Panc1 (cell line): ENCODE data around the gene TCF3. TPM values are rescaled to one million over a fixed set of nuclear protein-coding genes. Genes with fewer than 3 reads are reported as not detected.

Experiments used
- ATAC-seq: fragments of 200-7000 bp; cut with Tn5 transposase; 2 replicates; pipeline ENCODE4 v1.9.1; 2020; ENCODE audit warnings: mild to moderate bottlenecking, moderate library complexity
- BruUV-seq: library from RNA; stranded (reverse); fragments of 400-500 nt; replicated peaks from 2 replicates; lab custom pipeline; 2021; lab: Mats Ljungman, UMichigan
- CTCF ChIA-PET: fragments of 300-600 bp; sonication (Branson Sonifier 250); formaldehyde crosslinking; loops from one replicate; lab custom pipeline; 2022; ENCODE audit warnings: antibody characterized with exemption; lab: Charles Lee
- POLR2A ChIA-PET: fragments of 300-600 bp; sonication (Branson Sonifier 250); formaldehyde crosslinking; loops from one replicate; lab custom pipeline; 2022; ENCODE audit warnings: antibody characterized with exemption; lab: Charles Lee
- DNase-seq: peaks from one replicate; pipeline ENCODE4 v3.0.0-alpha.2; 2010; ENCODE audit warnings: low read depth, low spot score
- H3K27ac ChIP-seq: 2 replicates; pipeline ENCODE4 v1.5.1; 2011; ENCODE audit warnings: mild to moderate bottlenecking, low read length, inconsistent platforms
- H3K27me3 ChIP-seq: fragments of 200-500 bp; sonication (Bioruptor generic); 2 replicates; pipeline ENCODE4 v1.6.0; 2014; ENCODE audit warnings: low read length, inconsistent platforms; ENCODE audit not compliant: control insufficient read depth, insufficient read depth
- H3K36me3 ChIP-seq: fragments of 200-500 bp; sonication (Bioruptor generic); 2 replicates; pipeline ENCODE4 v1.5.1; 2014; ENCODE audit warnings: inconsistent platforms, mild to moderate bottlenecking, low read length, moderate library complexity; ENCODE audit not compliant: control insufficient read depth, insufficient read depth
- H3K4me1 ChIP-seq: 2 replicates; pipeline ENCODE4 v1.5.1; 2011; ENCODE audit warnings: inconsistent platforms, mild to moderate bottlenecking, low read length, moderate library complexity; ENCODE audit not compliant: control insufficient read depth, insufficient read depth
- H3K4me3 ChIP-seq, 2 experiments: 2 replicates each; pipeline ENCODE4 v1.5.1; 2011 to 2012; ENCODE audit warnings: low read depth in 2 of 2, low read length in 2 of 2, mild to moderate bottlenecking in 2 of 2, inconsistent platforms in 1 of 2, moderate library complexity in 1 of 2
- H3K9me3 ChIP-seq: fragments of 200-500 bp; sonication (Bioruptor generic); 2 replicates; pipeline ENCODE4 v1.5.1; 2014; ENCODE audit warnings: low read depth, mild to moderate bottlenecking, inconsistent platforms, low read length, moderate library complexity; ENCODE audit not compliant: control insufficient read depth, insufficient read depth
- POLR2AphosphoS5 ChIP-seq: IDR thresholded peaks from 2 replicates; pipeline ENCODE4 v1.6.1; 2012; ENCODE audit warnings: mild to moderate bottlenecking, low read depth, low read length, moderate library complexity
- SIN3A ChIP-seq: IDR thresholded peaks from 2 replicates; pipeline ENCODE4 v1.6.1; 2012; ENCODE audit warnings: low read depth, mild to moderate bottlenecking, low read length, moderate library complexity, borderline replicate concordance; ENCODE audit not compliant: insufficient read depth
- TCF7L2 ChIP-seq: IDR thresholded peaks from 2 replicates; pipeline ENCODE4 v1.6.1; 2011; ENCODE audit warnings: mild to moderate bottlenecking, low read depth, low read length, inconsistent platforms
- in situ Hi-C: cut with HindIII; loops from 2 replicates; pipeline ENCODE4 v1.10.0; 2016; ENCODE audit warnings: low sequenced_read_pairs, low pct_unique_long_range_greater_than_20kb
- intact Hi-C: fragments of 100-400 bp; cut with micrococcal nuclease; formaldehyde crosslinking; loops from one replicate; pipeline ENCODE4 v1.10.0; 2022; ENCODE audit not compliant: unreplicated experiment
- total RNA-seq: library from RNA; stranded (reverse); gene quantifications from one replicate; pipeline ENCODE4 v1.2.1, GENCODE V29; 2021; ENCODE audit not compliant: unreplicated experiment
- TF ChIP-seq, protein P1 (sequence below): fragments of 450-650 bp; IDR thresholded peaks from 2 replicates; pipeline ENCODE4 v1.5.1; 2017; ENCODE audit warnings: mild to moderate bottlenecking
- TF ChIP-seq, protein P2 (sequence below), 2 experiments: IDR thresholded peaks; 2 replicates each; pipeline ENCODE4 v1.6.1; 2011 to 2012; ENCODE audit warnings: low read depth in 2 of 2, control low read depth in 1 of 2, low read length in 1 of 2, mild to moderate bottlenecking in 1 of 2, moderate library complexity in 1 of 2; ENCODE audit not compliant: insufficient read depth in 1 of 2

The TCF3 gene
- total RNA-seq, 1 experiment from 2014 or later = 175 TPM

DNA sequence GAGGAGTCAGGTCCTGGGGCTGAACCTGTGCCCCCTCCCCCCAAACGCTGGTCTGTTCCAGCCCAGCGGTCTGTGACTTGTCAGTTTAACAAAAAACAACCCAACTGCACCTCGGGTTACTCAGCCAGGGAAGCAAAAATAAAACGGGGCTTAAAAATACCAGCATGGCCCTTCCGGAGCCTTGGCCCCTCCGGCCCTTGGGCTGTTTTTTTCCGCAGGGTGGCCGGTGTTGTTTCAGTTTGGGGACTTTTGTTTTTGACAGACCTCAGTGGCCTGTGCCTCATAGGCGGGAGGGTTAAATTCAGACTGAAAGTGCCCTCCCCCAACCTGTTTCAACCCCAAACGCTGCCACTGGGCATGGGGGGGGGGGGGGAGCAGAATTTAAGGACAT is 4.0 kb downstream of the TCF3 start:
- in situ Hi-C loops = no loop called here
- no peaks in the 10 kb centered on the region for H3K36me3 ChIP-seq
- H3K27ac ChIP-seq = no peak overlapping the region
- no peak overlapping the region for H3K4me3 ChIP-seq
- no peaks in the 10 kb centered on the region for H3K27me3 ChIP-seq
- H3K9me3 ChIP-seq = no peaks in the 10 kb centered on the region
- TF ChIP-seq TCF7L2 (no peak), POLR2AphosphoS5 (no peak), SIN3A (no peak)
- TF ChIP-seq, protein P1, sequence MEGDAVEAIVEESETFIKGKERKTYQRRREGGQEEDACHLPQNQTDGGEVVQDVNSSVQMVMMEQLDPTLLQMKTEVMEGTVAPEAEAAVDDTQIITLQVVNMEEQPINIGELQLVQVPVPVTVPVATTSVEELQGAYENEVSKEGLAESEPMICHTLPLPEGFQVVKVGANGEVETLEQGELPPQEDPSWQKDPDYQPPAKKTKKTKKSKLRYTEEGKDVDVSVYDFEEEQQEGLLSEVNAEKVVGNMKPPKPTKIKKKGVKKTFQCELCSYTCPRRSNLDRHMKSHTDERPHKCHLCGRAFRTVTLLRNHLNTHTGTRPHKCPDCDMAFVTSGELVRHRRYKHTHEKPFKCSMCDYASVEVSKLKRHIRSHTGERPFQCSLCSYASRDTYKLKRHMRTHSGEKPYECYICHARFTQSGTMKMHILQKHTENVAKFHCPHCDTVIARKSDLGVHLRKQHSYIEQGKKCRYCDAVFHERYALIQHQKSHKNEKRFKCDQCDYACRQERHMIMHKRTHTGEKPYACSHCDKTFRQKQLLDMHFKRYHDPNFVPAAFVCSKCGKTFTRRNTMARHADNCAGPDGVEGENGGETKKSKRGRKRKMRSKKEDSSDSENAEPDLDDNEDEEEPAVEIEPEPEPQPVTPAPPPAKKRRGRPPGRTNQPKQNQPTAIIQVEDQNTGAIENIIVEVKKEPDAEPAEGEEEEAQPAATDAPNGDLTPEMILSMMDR = no peak
- TF ChIP-seq, protein P2, sequence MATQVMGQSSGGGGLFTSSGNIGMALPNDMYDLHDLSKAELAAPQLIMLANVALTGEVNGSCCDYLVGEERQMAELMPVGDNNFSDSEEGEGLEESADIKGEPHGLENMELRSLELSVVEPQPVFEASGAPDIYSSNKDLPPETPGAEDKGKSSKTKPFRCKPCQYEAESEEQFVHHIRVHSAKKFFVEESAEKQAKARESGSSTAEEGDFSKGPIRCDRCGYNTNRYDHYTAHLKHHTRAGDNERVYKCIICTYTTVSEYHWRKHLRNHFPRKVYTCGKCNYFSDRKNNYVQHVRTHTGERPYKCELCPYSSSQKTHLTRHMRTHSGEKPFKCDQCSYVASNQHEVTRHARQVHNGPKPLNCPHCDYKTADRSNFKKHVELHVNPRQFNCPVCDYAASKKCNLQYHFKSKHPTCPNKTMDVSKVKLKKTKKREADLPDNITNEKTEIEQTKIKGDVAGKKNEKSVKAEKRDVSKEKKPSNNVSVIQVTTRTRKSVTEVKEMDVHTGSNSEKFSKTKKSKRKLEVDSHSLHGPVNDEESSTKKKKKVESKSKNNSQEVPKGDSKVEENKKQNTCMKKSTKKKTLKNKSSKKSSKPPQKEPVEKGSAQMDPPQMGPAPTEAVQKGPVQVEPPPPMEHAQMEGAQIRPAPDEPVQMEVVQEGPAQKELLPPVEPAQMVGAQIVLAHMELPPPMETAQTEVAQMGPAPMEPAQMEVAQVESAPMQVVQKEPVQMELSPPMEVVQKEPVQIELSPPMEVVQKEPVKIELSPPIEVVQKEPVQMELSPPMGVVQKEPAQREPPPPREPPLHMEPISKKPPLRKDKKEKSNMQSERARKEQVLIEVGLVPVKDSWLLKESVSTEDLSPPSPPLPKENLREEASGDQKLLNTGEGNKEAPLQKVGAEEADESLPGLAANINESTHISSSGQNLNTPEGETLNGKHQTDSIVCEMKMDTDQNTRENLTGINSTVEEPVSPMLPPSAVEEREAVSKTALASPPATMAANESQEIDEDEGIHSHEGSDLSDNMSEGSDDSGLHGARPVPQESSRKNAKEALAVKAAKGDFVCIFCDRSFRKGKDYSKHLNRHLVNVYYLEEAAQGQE (IDR thresholded peaks at IDR 0.05; ENCODE audit: insufficient read depth in 1 of 2, low read depth in 2 of 2, low read length in 1 of 2) = no peak
- no TSS peak for BruUV-seq
- POLR2A ChIA-PET = no interaction called here
- ATAC-seq = no peak
- intact Hi-C loops = no loop called here
- H3K4me1 ChIP-seq = peaks cover 4% of the 10 kb centered on the region
- CTCF ChIA-PET = no interaction called here
- DNase-seq = no peak

DNA sequence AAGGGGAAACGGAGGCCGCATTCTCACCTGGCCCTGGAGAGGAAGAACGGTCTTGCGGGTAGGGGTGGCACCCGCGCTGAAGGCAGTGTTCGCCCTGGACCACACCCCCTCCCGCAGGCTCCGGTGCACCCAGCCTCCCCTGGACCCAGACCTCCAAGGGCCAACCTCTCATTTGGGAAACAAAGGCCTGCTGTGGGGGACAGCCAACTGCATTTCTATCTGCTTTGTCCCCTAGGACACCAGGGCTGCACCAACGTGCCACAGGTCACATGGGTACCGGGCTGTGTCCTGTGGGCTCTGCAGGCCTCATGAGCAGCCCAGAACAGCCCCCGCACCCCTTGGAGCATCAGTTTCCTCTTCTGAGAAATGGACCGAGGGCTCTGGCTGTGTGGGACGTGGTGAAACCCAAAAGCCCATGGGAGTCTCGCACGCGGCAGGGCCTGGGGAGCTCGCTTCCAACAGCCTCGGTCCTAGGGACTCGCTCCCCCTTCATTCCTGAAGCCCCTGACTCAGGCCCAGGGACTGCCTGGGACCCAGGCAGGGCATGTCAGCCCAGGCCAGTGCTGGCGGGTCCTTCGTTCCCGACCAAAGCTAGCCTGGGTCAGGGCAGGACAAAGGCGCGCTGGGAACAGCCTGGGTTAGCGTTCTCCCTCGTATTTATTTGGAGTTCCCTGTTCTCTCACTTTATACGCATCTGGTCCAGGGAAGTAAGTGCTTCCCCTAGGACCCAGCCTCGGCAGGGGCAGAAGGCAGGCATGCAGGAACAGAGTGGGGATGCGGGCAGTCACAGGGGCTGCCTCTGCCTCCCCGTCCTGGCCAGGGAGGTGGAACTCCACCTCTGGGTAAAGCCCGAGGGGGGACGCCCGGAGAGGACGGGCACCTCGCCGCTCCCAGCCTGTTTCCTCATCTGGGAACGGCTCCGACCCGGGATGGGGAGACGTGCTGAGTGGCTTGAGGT is 4.6 kb downstream of the TCF3 start:
- POLR2A ChIA-PET = no interaction called here
- in situ Hi-C loops = no loop called here
- H3K4me3 ChIP-seq = no peak overlapping the region

More for the DNA sequence above, 4.6 kb downstream of the TCF3 start:
- no peaks in the 10 kb centered on the region for H3K36me3 ChIP-seq
- no TSS peak for BruUV-seq
- H3K4me1 ChIP-seq = peaks cover 4% of the 10 kb centered on the region
- H3K27ac ChIP-seq = no peak overlapping the region
- TF ChIP-seq, protein P2 (IDR thresholded peaks at IDR 0.05; ENCODE audit: insufficient read depth in 1 of 2, low read depth in 2 of 2, low read length in 1 of 2) = no peak
- TF ChIP-seq POLR2AphosphoS5 = no peak
- intact Hi-C loops = no loop called here
- CTCF ChIA-PET = no interaction called here
- no peaks in the 10 kb centered on the region for H3K27me3 ChIP-seq
- no peak for ATAC-seq
- no peak for DNase-seq
- H3K9me3 ChIP-seq = no peaks in the 10 kb centered on the region
